Fibroblast of mammary gland (primary cell): ENCODE data around the gene PRSS38.

Source experiments
- DNase-seq: peaks from one replicate; pipeline ENCODE4 v3.0.0-alpha.2; 2010; ENCODE audit warnings: low read depth
- H3K4me3 ChIP-seq: 2 replicates; pipeline ENCODE4 v1.5.1; 2011; ENCODE audit warnings: low read depth, mild to moderate bottlenecking, low read length, moderate library complexity; ENCODE audit not compliant: control insufficient read depth
- CTCF ChIP-seq: conservative IDR thresholded peaks from 2 replicates; pipeline ENCODE4 v1.5.1; 2011; ENCODE audit warnings: low read depth, low read length, inconsistent platforms; ENCODE audit not compliant: control insufficient read depth, insufficient read depth

PRSS38 gene

GRCh38 chr1:227793079-227793947 lies 22.2 kb upstream of the PRSS38 start:
- no peak for TF ChIP-seq CTCF
- no peak for DNase-seq

GRCh38 chr1:227793948-227794816 lies 21.3 kb upstream of the PRSS38 start:
- H3K4me3 ChIP-seq: peak overlapping the region; percentile 15
- no peak for TF ChIP-seq CTCF
- peak; percentile 93 for DNase-seq

More at GRCh38 chr1:227793079-227793947, 22.2 kb upstream of the PRSS38 start:
- H3K4me3 ChIP-seq: no peak overlapping the region

GRCh38 chr1:227794817-227795192 lies 20.7 kb upstream of the PRSS38 start:
- no peak for DNase-seq
- H3K4me3 ChIP-seq: no peak overlapping the region
- no peak for TF ChIP-seq CTCF

GRCh38 chr1:227795732-227796131 lies 19.7 kb upstream of the PRSS38 start:
- no peak for DNase-seq
- no peak for TF ChIP-seq CTCF
- H3K4me3 ChIP-seq: no peak overlapping the region

- no peak for TF ChIP-seq CTCF
- DNase-seq: no peak
- H3K4me3 ChIP-seq: no peak overlapping the region
Measured at GRCh38 chr1:227796359-227796915, 19.0 kb upstream of the PRSS38 start.

GRCh38 chr1:227797144-227797543 lies 18.3 kb upstream of the PRSS38 start:
- H3K4me3 ChIP-seq: no peak overlapping the region
- DNase-seq: no peak
- TF ChIP-seq CTCF: no peak
